HepG2 (cell line): ENCODE data around the gene DNAJB6. TPM values are rescaled to one million over a fixed set of nuclear protein-coding genes. Genes with fewer than 3 reads are reported as not detected.

Source experiments
- ATAC-seq: fragments of 200-7000 bp; cut with Tn5 transposase; 3 replicates; pipeline ENCODE4 v1.9.1; 2020; ENCODE audit warnings: mild to moderate bottlenecking, moderate library complexity
- BruUV-seq: library from RNA; stranded (reverse); fragments of 400-500 nt; replicated peaks from 2 replicates; lab custom pipeline; 2021; lab: Mats Ljungman, UMichigan
- CTCF ChIA-PET: fragments of 300-600 bp; formaldehyde crosslinking; extraction: SDS; loops from one replicate; lab custom pipeline; 2021; ENCODE audit warnings: low total read pairs, inconsistent platforms, low intra/inter-chr PET ratio; lab: Yijun Ruan, JAX
- POLR2A ChIA-PET: fragments of 350-600 bp; sonication (Branson Sonifier 250); formaldehyde crosslinking; loops from one replicate; lab custom pipeline; 2020; ENCODE audit warnings: antibody characterized with exemption, inconsistent platforms; lab: Yijun Ruan, JAX
- DNase-seq: peaks from one replicate; pipeline ENCODE4 v3.0.0-alpha.2; 2015; ENCODE audit warnings: low spot score
- FAIRE-seq: peaks from 3 replicates; lab custom pipeline; 2011; peaks lifted over from hg19 to GRCh38; lab: Jason Lieb, UNC
- H2AFZ ChIP-seq: one replicate; pipeline ENCODE4 v1.6.1; 2011; ENCODE audit warnings: low read length, inconsistent platforms
- H3K27ac ChIP-seq: fragments of 300-600 bp; 3 replicates; pipeline ENCODE4 v1.8.0; 2011; ENCODE audit warnings: mixed run types, mild to moderate bottlenecking, mixed read lengths, low read length, inconsistent platforms; ENCODE audit not compliant: insufficient read depth; ENCODE audit errors: extremely low read length
- H3K27me3 ChIP-seq, 2 experiments: fragments of 200-600 bp in 1 of 2; 2 replicates in 1 of 2; 3 replicates in 1 of 2; pipeline versions ENCODE4 v1.6.0 to v1.8.0; 2011; ENCODE audit warnings: low read length in 2 of 2, mild to moderate bottlenecking in 2 of 2, moderate library complexity in 2 of 2, inconsistent platforms in 1 of 2; ENCODE audit not compliant: insufficient read depth in 2 of 2, control insufficient read depth in 1 of 2
- H3K36me3 ChIP-seq, 2 experiments: fragments of 200-600 bp in 1 of 2; replicated peaks in 1 of 2; 2 replicates in 1 of 2; 3 replicates in 1 of 2; pipeline versions ENCODE4 v1.5.1 to v1.8.0; 2011; ENCODE audit warnings: low read length in 2 of 2, inconsistent platforms in 1 of 2; ENCODE audit not compliant: insufficient read depth in 2 of 2, control insufficient read depth in 1 of 2
- H3K4me1 ChIP-seq: 2 replicates; pipeline ENCODE4 v1.5.1; 2012; ENCODE audit warnings: low read length, inconsistent platforms; ENCODE audit not compliant: insufficient read depth
- H3K4me2 ChIP-seq: 2 replicates; pipeline ENCODE4 v1.6.0; 2011; ENCODE audit warnings: low read depth, low read length, inconsistent platforms
- H3K4me3 ChIP-seq, 3 experiments: fragments of 200-600 bp in 1 of 3; sonication (generic), shearing (Covaris generic) in 1 of 3; replicated peaks in 1 of 3; 2 replicates each; pipeline ENCODE4 v1.5.1; 2011 to 2016; ENCODE audit warnings: low read length in 3 of 3, inconsistent platforms in 2 of 3, low read depth in 2 of 3, mild to moderate bottlenecking in 2 of 3, control low read depth in 1 of 3, mixed read lengths in 1 of 3; ENCODE audit not compliant: insufficient read depth in 1 of 3
- H3K79me2 ChIP-seq: one replicate; pipeline ENCODE4 v1.6.1; 2011; ENCODE audit warnings: low read length, inconsistent platforms; ENCODE audit not compliant: insufficient read depth
- H3K9ac ChIP-seq: 2 replicates; pipeline ENCODE4 v1.6.0; 2011; ENCODE audit warnings: mild to moderate bottlenecking, low read depth, low read length, inconsistent platforms; ENCODE audit not compliant: insufficient read depth
- H3K9me3 ChIP-seq: 2 replicates; pipeline ENCODE4 v1.5.1; 2012; ENCODE audit warnings: mild to moderate bottlenecking, low read length
- H4K20me1 ChIP-seq: 2 replicates; pipeline ENCODE4 v1.6.0; 2011; ENCODE audit warnings: inconsistent platforms, mild to moderate bottlenecking, low read length, moderate library complexity; ENCODE audit not compliant: insufficient read depth
- DNMT1 ChIP-seq: sonication (generic); formaldehyde crosslinking; IDR thresholded peaks from 2 replicates; pipeline ENCODE4 v1.5.1; 2020; ENCODE audit warnings: mild to moderate bottlenecking, missing genetic modification reagents
- HDAC1 ChIP-seq: sonication (generic); formaldehyde crosslinking; IDR thresholded peaks from 2 replicates; pipeline ENCODE4 v1.5.1; 2020; ENCODE audit warnings: mild to moderate bottlenecking, missing genetic modification reagents
- HNRNPUL1 ChIP-seq: fragments of 200-400 bp; formaldehyde crosslinking; IDR thresholded peaks from 2 replicates; pipeline ENCODE4 v1.6.1; 2017; ENCODE audit warnings: low read depth, mild to moderate bottlenecking, low read length, moderate library complexity
- IKZF1 ChIP-seq: fragments of 450-650 bp; IDR thresholded peaks from 2 replicates; pipeline ENCODE4 v1.7.1; 2016
- MAFK ChIP-seq, 2 experiments: IDR thresholded peaks in 1 of 2; conservative IDR thresholded peaks in 1 of 2; 2 replicates each; pipeline ENCODE4 v1.6.1; 2011; ENCODE audit warnings: improper control_type of control experiment in 2 of 2, low read length in 2 of 2
- MTA3 ChIP-seq: sonication (generic); formaldehyde crosslinking; IDR thresholded peaks from 2 replicates; pipeline ENCODE4 v1.4.0; 2020; ENCODE audit warnings: missing genetic modification reagents
- PHF5A ChIP-seq: IDR thresholded peaks from one replicate; pipeline ENCODE4 v1.6.1; 2018; ENCODE audit warnings: low read depth, missing genetic modification reagents; ENCODE audit not compliant: unreplicated experiment
- SOX6 ChIP-seq, 2 experiments: fragments of 450-650 bp in 1 of 2; sonication (generic) in 1 of 2; formaldehyde crosslinking in 1 of 2; IDR thresholded peaks; 2 replicates each; pipeline versions ENCODE4 v1.4.0 to v1.6.1; 2017 to 2020; ENCODE audit warnings: antibody characterized with exemption in 1 of 2, mild to moderate bottlenecking in 1 of 2, missing genetic modification reagents in 1 of 2
- SRY ChIP-seq: sonication (generic); formaldehyde crosslinking; IDR thresholded peaks from 2 replicates; pipeline ENCODE4 v1.8.0; 2022; ENCODE audit warnings: mild to moderate bottlenecking, missing genetic modification reagents
- STAT6 ChIP-seq: sonication (generic); formaldehyde crosslinking; IDR thresholded peaks from 2 replicates; pipeline ENCODE4 v1.4.0; 2020; ENCODE audit warnings: missing genetic modification reagents, mild to moderate bottlenecking, borderline replicate concordance
- TEAD3 ChIP-seq: optimal IDR thresholded peaks from 2 replicates; pipeline ENCODE3; 2016; ENCODE audit warnings: borderline replicate concordance
- ZKSCAN8 ChIP-seq: IDR thresholded peaks from 2 replicates; pipeline ENCODE4 v1.6.1; 2016; ENCODE audit warnings: borderline replicate concordance, missing genetic modification reagents, missing compliant biosample characterization
- ZNF589 ChIP-seq: sonication (generic); formaldehyde crosslinking; conservative IDR thresholded peaks from 2 replicates; pipeline ENCODE4 v1.8.0; 2022; ENCODE audit warnings: mild to moderate bottlenecking, moderate library complexity, missing genetic modification reagents
- ZNF607 ChIP-seq: sonication (generic); formaldehyde crosslinking; IDR thresholded peaks from 2 replicates; pipeline ENCODE4 v1.5.1; 2020; ENCODE audit warnings: missing genetic modification reagents, mild to moderate bottlenecking, borderline replicate concordance
- ZNF83 ChIP-seq: sonication (generic); formaldehyde crosslinking; IDR thresholded peaks from 2 replicates; pipeline ENCODE4 v1.4.0; 2020; ENCODE audit warnings: missing genetic modification reagents, mild to moderate bottlenecking, borderline replicate concordance
- ZSCAN20 ChIP-seq: sonication (generic); formaldehyde crosslinking; IDR thresholded peaks from 2 replicates; pipeline ENCODE4 v1.4.0; 2020; ENCODE audit warnings: missing genetic modification reagents, mild to moderate bottlenecking, borderline replicate concordance
- WGBS: methylation state at CpG from one replicate; pipeline ENCODE4 v1.1.6; 2017; ENCODE audit warnings: low lambda C conversion rate; 5-methylcytosine and 5-hydroxymethylcytosine counted together
- in situ Hi-C: cut with HindIII; loops from 2 replicates; pipeline ENCODE4 v1.10.0; 2017; ENCODE audit warnings: low pct_unique_long_range_greater_than_20kb; ENCODE audit not compliant: extremely low pct_ligation_motif_present
- intact Hi-C: fragments of 100-400 bp; cut with micrococcal nuclease; formaldehyde crosslinking; loops from one replicate; pipeline ENCODE4 v1.10.0; 2022; ENCODE audit not compliant: unreplicated experiment
- polyA plus RNA-seq, 8 experiments: library from polyadenylated mRNA; depleted of rRNA in 3 of 8; stranded (reverse) in 7 of 8; unstranded in 1 of 8; fragments of >200 nt; fragmentation: Illumina TruSeq in 4 of 8; extraction: Trizol in 4 of 8; gene quantifications; 2 replicates each; pipeline versions ENCODE4 v1.2.1 to v1.2.3, GENCODE V29; 2011 to 2016; ENCODE audit warnings: low read depth in 4 of 8, missing spikeins in 1 of 8, mixed read lengths in 1 of 8; ENCODE audit not compliant: insufficient read depth in 1 of 8
- total RNA-seq, 5 experiments: library from RNA; depleted of rRNA; stranded (reverse); fragments of >200 nt; fragmentation: Illumina TruSeq; extraction: Trizol; gene quantifications; 2 replicates each; pipeline ENCODE4 v1.2.3, GENCODE V29; 2016; ENCODE audit warnings: low read depth in 1 of 5
- TF ChIP-seq, protein P1 (sequence below): sonication (generic); formaldehyde crosslinking; IDR thresholded peaks from 2 replicates; pipeline ENCODE4 v1.4.0; 2020; ENCODE audit warnings: mild to moderate bottlenecking, missing genetic modification reagents

The DNAJB6 gene
- total and polyA plus RNA-seq, 2 of the 13 experiments (the other 11 are each of a cell fraction or from before 2014, with no cell fraction given), result 29.9 to 53.9 TPM

- no TSS peak for BruUV-seq
- no peak for ATAC-seq
- H3K79me2 ChIP-seq, result no peaks in the 10 kb centered on the region
- H3K9ac ChIP-seq, result no peak overlapping the region
- TF ChIP-seq ZNF589 (no peak), MTA3 (no peak), ZNF607 (CRISPR knock-in tag) (no peak), ZKSCAN8 (no peak), HDAC1 (CRISPR knock-in tag) (no peak), HNRNPUL1 (no peak), PHF5A (no peak), IKZF1 (no peak), DNMT1 (no peak), SOX6 (IDR thresholded peaks at IDR 0.05) (no peak), SOX6 (CRISPR knock-in tag; IDR thresholded peaks at IDR 0.05) (no peak), STAT6 (CRISPR knock-in tag) (no peak), MAFK (conservative IDR thresholded peaks at IDR 0.05 in 1 of 2, IDR thresholded peaks at IDR 0.05 in 1 of 2; ENCODE audit: low read length in 2 of 2) (no peak), ZNF83 (CRISPR knock-in tag) (no peak), SRY (CRISPR knock-in tag) (no peak), ZSCAN20 (CRISPR knock-in tag) (no peak), TEAD3 (CRISPR knock-in tag) (no peak)
- TF ChIP-seq, protein P1, sequence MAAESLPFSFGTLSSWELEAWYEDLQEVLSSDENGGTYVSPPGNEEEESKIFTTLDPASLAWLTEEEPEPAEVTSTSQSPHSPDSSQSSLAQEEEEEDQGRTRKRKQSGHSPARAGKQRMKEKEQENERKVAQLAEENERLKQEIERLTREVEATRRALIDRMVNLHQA (CRISPR knock-in tag), result no peak
- TF ChIP-seq, all 625 proteins: peak for 0
- POLR2A ChIA-PET, result no interaction called here
- peaks cover 2 to 36% of the 10 kb centered on the region in 2 experiments; a peak in 4 of 5 replicates for H3K27me3 ChIP-seq
- no peaks in the 10 kb centered on the region for H3K4me1 ChIP-seq
- no peaks in the 10 kb centered on the region for H4K20me1 ChIP-seq
- FAIRE-seq, result no peak
- no peaks in the 10 kb centered on the region for H3K9me3 ChIP-seq
- no peak overlapping the region for H2AFZ ChIP-seq
- DNase-seq, result no peak
- no peak overlapping the region for H3K27ac ChIP-seq
- H3K4me2 ChIP-seq, result no peak overlapping the region
- CTCF ChIA-PET, result no interaction called here
- H3K4me3 ChIP-seq, result no peak overlapping the region
- intact Hi-C loops (no loop called here), in situ Hi-C loops (no loop called here)
- H3K36me3 ChIP-seq, result no peaks in the 10 kb centered on the region
- 27% methylated on average over 8 of the region's 9 CpGs for WGBS
Measured at GRCh38 chr7:157444843-157445135, 108.0 kb downstream of the DNAJB6 start.
